ENCODE data around the gene MERTK.

The MERTK gene

GRCh38 chr2:111977240-111977639, 78.8 kb downstream of the MERTK start:
- no peak for DNase-seq (ENCODE audit: low read depth in 2 of 2)

- DNase-seq (ENCODE audit: low read depth in 2 of 2): no peak
These were observed 80.2 kb downstream of the MERTK start for GRCh38 chr2:111978452-111979170.

DNA sequence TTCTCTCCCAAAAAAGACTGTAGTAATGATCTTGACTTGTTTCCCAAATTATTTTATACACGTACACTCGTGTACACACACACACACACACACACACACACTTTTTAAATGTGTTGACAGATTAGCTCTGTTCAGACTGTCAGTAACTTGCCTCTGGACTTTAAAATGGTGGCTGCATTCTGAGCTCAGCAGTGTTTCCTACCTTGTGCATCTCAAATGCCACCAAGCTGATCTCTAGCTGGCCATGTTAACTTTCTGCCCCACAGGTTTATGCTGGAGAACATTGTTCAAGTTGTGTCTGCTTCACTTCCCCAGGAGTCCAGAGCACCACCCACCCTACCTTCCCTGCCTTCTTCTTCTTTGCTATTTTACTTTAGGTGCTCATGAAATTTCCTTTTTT, 83.3 kb downstream of the MERTK start:
- no peak for DNase-seq (ENCODE audit: low read depth in 2 of 2)

GRCh38 chr2:111982822-111983221, 84.4 kb downstream of the MERTK start:
- DNase-seq (ENCODE audit: low read depth in 2 of 2): peak in 1 of 2 donors; percentile 21

DNA sequence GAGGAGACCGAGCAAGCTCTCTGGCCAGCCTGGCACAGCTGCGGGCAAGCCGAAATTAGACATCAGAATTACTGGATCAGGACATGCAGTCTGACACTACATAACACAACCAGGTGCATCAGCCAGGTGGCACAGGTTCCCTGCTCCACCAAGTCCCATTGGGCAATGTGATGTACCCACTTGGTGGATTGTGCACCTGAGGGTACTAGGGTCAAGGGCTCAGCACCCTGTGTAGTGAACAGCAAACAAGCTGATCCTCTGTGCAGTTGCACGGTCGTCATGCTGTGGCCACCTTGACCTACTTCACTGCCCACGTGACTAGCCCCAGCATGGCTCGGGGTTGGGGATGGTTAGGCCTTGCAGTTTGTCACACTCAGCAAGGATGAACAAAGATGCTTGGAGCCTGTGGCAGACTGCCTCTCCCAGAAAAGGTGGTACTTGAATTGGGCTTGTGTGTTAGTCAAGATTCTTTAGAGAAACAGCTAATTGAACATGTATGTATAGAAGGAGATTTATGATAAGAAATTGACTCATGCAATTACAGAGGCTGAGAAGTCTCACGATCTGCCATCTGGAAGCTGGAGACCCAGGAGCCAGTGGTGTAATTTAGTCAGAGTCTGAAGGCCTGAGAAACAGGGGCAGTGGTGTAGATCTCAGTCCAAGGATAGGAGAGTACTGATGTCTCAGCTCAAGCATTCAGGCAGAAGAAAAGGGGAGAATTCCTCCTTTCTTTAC, 85.2 kb downstream of the MERTK start:
- DNase-seq (ENCODE audit: low read depth in 2 of 2): no peak

- DNase-seq (ENCODE audit: low read depth in 2 of 2): no peak
These were observed 85.8 kb downstream of the MERTK start for GRCh38 chr2:111984213-111984604.

- no peak for DNase-seq (ENCODE audit: low read depth in 2 of 2)
These were observed 87.1 kb downstream of the MERTK start for GRCh38 chr2:111985514-111985913.

GRCh38 chr2:111986116-111986900, 87.9 kb downstream of the MERTK start:
- no peak for DNase-seq (ENCODE audit: low read depth in 2 of 2)

DNA sequence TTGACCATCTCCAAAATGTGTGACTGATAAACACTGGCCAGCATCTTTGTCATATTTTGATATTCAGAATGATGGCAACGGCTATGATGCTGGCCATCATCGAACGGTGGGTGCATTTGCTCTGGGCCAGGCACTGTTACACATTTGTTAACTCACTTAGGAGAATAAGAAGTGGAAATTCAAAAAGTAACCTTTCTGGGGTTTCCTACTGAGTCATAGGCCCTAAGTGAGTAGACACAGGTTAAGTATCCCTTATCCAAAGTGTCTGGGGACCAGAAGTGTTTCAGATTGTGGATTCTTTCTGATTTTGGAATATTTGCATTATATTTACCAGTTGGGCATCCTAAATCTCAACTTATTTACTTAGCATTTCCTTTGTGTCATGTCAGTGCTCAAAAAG, 92.0 kb downstream of the MERTK start:
- no peak for DNase-seq (ENCODE audit: low read depth in 2 of 2)

GRCh38 chr2:111990856-111991255, 92.4 kb downstream of the MERTK start:
- no peak for DNase-seq (ENCODE audit: low read depth in 2 of 2)

DNA sequence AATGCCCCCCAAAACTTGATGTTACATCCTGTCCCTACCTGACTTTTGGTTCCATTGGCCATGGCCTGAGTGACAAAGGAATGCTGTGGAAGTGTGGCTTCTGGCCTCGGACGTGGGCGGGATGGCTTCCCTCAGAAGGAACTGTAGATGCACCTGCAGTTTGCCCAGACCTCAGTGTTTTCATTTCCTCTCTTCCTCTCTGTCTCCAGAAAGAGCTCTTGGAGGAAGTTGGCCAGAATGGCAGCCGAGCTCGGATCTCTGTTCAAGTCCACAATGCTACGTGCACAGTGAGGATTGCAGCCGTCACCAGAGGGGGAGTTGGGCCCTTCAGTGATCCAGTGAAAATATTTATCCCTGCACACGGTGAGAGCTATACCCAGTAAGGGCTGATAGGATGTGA, 95.6 kb downstream of the MERTK start:
- no peak for DNase-seq (ENCODE audit: low read depth in 2 of 2)

- DNase-seq (ENCODE audit: low read depth in 2 of 2): no peak
These were observed 96.7 kb downstream of the MERTK start for GRCh38 chr2:111995148-111995547.

DNA sequence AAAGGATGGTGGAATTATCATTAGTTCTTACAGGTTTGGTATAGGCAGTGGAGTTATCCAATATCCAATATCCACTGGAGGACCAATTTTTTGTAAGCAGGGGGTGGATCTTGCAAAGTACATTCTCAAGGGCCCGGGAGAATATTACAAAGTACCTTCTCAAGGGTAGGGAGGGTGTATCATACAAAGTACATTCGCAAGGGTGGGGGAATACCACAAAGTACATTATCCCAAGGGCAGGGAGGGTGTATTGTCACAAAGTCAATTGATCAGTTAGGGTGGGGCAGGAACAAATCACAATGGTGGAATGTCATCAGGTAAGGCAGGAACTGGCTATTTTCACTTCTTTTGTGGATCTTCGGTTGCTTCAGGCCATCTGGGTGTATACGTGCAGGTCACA, 101.4 kb downstream of the MERTK start:
- no peak for DNase-seq (ENCODE audit: low read depth in 2 of 2)

- no peak for DNase-seq (ENCODE audit: low read depth in 2 of 2)
These were observed 102.2 kb downstream of the MERTK start for GRCh38 chr2:112000399-112001135.

DNA sequence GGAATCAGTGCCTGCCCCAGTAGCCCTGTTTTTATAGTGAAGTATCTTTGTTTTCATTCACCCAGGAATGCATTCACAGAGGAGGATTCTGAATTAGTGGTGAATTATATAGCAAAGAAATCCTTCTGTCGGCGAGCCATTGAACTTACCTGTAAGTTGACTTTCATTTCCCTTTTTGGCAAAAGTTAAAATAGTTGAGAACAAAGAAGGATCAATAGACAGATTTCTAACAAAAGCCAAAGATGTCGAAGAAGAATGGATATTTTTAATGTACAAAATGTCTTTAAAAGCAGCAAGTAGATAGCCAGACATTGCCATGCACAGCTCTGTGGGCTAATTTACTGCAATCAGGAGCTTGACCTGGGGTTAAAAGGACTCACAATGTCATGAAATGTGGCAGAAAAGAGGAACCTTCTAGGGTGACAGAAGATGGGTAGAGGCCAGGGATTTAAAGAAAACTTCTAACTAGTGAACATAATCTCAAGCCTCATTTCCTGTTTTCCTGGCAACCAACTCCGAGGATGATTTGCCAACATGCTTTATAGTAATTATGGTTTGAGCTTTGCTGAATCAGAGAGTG, 102.8 kb downstream of the MERTK start:
- no peak for DNase-seq (ENCODE audit: low read depth in 2 of 2)

DNA sequence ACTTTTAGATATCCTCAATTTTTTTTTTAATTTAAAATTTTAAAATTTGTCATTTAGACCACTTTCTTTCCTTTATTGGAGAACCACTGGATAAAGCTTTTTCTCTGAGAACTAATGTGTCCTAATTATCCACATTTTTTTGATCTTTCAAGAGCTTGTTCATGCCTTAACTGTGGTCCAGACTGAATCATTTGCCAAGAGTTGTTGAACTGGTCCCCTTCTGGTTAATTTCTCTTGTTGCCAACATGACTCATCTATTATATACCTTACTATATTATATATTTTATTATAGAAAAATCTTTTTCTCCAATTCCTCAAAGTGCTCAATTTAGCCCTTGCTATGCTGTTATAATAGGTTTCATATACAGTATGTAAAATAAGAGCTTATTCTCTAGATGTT, 103.5 kb downstream of the MERTK start:
- no peak for DNase-seq (ENCODE audit: low read depth in 2 of 2)

DNA sequence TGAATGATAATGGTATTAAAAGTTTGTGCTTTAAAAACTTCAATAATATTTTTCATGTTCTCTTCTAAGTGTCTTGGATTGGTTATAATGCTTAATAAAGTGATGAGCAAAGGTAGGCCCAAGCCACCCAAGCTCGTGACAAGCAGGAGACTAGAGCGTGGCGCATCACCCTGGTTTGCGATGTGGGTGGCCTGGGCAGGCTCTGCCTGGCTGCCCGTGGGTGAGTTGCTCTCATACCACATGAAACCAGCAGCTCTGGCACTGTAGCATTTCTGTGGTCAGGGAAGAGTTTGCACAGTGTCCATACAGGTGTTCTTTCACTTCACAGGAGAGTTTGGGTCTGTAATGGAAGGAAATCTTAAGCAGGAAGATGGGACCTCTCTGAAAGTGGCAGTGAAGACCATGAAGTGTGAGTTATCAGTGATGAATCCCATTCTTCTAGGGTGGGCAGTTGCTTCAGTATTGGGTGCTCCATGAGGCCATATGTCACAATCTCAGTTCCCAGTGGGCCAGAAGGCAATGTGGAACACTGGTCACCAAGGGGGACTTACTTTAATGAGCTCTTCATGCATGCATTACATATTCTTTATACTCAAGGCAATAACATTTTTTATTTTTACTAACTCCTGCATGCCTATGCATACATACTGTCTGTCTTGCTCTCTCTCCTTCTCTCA, 105.3 kb downstream of the MERTK start:
- DNase-seq (ENCODE audit: low read depth in 2 of 2): no peak

GRCh38 chr2:112004253-112004645, 105.8 kb downstream of the MERTK start:
- DNase-seq (ENCODE audit: low read depth in 2 of 2): no peak

DNA sequence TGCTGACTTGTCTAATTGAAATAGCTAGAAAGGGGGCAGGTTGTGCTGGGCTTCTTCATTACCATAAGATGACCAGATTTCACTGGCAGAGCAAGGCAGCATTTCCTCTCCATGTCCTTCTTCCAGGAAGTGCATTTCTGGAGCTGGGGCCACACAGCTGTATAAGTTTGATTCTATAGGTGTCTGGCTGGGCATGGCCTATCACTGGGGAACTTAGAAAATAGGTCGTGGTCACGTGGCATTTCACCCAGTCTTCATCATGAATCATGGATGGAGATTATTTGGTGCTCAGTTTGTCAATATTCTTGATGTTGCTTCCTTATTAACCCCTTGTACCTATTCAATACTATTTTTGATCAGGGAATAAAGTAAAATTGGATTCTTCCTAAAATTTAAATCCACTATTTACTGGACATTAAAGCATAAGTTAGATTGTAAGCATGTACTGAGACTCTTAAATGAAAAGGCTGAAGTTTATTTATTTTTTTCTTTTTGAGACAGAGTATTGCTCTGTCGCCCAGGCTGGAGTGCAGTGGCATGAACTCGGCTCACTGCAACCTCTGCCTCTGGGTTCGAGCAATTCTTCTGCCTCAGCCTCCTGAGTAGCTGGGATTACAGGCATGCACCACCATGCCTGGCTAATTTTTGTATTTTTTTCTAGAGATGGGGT, 107.1 kb downstream of the MERTK start:
- DNase-seq (ENCODE audit: low read depth in 2 of 2): no peak

DNA sequence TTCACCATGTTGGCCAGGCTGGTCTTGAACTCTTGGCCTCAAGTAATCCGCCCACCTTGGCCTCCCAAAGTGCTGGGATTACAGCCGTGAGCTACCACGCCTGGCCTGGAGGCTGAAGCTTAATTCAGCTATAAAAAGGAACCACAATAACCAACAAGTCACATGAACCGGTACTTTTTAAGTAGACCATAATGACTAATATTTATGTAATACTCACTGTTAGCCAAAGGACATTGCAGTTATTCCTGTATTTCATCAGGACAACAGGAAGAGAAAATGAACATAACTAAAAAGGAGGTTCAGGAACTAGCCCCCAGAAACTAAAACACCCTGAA, 107.6 kb downstream of the MERTK start:
- DNase-seq (ENCODE audit: low read depth in 2 of 2): no peak

GRCh38 chr2:112007493-112007892, 109.1 kb downstream of the MERTK start:
- DNase-seq (ENCODE audit: low read depth in 2 of 2): no peak

Data from stimulated activated CD8-positive, alpha-beta memory T cell treated with anti-CD3 and anti-CD28 coated beads, Interleukin-15, amount 100 ng/mL, for 48 hours (primary cell).